D721Med (cell line): ENCODE measurements around the gene FLT3.
"Not testable (repeated sequence)": the region's sequence is repeated elsewhere in the genome, so short reads cannot be mapped to it uniquely, and the experiment has no call there.

Source experiments
- DNase-seq: peaks from one replicate; pipeline ENCODE4 v3.0.0; 2011; ENCODE audit warnings: low spot score; ENCODE audit not compliant: insufficient read length
- FAIRE-seq: peaks from 2 replicates; lab custom pipeline; 2011; peaks lifted over from hg19 to GRCh38; lab: Jason Lieb, UNC
- CTCF ChIP-seq: IDR thresholded peaks from 2 replicates; pipeline ENCODE4 v1.5.1; 2012; ENCODE audit warnings: mild to moderate bottlenecking, control low read depth; ENCODE audit not compliant: insufficient read depth; ENCODE audit errors: missing control alignments

Gene FLT3

GRCh38 chr13:28022848-28023518, 77.4 kb downstream of the FLT3 start:
- no peak for FAIRE-seq
- DNase-seq, result no peak
- no peak for TF ChIP-seq CTCF

GRCh38 chr13:28014301-28014700, 86.1 kb downstream of the FLT3 start:
- DNase-seq (no peak), FAIRE-seq (no peak)
- TF ChIP-seq CTCF, result no peak

- FAIRE-seq, result no peak
- DNase-seq, result no peak
- TF ChIP-seq CTCF, result no peak
These were observed 86.9 kb downstream of the FLT3 start for GRCh38 chr13:28013482-28013881.

- TF ChIP-seq CTCF, result no peak
- no peak for DNase-seq
- no peak for FAIRE-seq
These were observed 87.5 kb downstream of the FLT3 start for GRCh38 chr13:28012896-28013295.

GRCh38 chr13:28012383-28012782, 88.0 kb downstream of the FLT3 start:
- FAIRE-seq (no peak), DNase-seq (no peak)
- TF ChIP-seq CTCF, result no peak

- FAIRE-seq, result no peak
- DNase-seq, result no peak
- no peak for TF ChIP-seq CTCF
These were observed 90.3 kb downstream of the FLT3 start for GRCh38 chr13:28010046-28010445.

GRCh38 chr13:28005016-28005415, 95.4 kb downstream of the FLT3 start:
- FAIRE-seq, DNase-seq: not testable (repeated sequence)
